GM21619 (cell line): ENCODE results near the gene INO80.

Source experiments
- ATAC-seq: cut with Tn5 transposase; IDR thresholded peaks from one replicate; pipeline ENCODE4 v1.9.1; 2021; ENCODE audit not compliant: unreplicated experiment

Gene INO80

DNA sequence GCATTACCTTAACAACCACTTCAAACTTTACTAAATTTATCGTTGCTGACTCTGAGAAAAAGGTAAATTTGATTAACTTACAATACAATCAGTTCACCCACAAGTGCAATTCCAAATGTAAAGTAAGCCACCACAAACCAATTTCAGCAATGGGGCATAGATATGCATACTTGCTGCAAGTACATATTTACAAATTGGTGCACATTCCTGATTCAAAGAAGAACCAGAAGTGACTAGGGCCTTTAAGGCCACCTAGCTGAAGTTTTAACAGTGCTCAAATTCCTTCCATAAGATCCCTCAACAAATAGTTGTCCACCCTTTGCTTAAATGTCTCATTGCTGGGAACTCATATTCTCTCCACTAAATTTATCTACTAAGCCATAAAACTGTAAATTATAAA lies 67.2 kb downstream of the INO80 start:
- no peak for ATAC-seq

DNA sequence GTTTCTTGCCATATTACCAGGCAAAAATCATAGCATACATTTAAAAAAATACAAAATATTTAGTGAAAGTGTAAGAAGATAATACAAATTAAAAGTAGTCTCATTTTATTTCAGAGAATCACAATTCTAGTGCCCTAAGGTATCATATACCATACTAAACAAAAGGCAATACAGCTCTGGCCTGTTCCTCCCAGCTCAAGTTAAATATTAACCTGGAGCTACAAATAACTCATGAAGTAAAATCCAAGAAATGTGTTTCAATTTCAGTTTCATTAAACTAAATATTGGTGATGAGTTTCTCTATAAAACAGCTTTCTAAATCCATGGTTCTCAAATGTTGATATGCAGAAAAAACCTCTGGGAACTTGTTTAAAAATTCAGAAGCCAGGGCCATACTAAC lies 67.7 kb downstream of the INO80 start:
- ATAC-seq: no peak

DNA sequence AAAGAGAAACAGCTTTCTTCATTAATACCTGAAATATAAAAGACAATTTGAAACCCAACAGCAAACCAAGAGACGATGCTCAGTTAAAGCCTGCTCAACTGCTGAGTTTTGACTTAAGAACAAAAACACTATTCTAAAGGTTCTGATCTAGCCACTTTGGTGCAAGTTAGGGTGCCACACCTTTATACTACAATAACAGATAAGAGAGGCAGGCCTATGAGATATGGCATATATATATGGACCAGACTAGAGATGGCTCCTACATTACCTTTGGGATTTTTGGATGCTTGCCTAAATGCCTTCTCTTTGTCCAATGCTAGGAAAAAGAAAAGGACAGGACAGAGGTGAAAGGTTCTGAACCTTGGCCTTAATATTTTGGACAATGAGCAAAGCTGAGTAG lies 68.6 kb downstream of the INO80 start:
- no peak for ATAC-seq

DNA sequence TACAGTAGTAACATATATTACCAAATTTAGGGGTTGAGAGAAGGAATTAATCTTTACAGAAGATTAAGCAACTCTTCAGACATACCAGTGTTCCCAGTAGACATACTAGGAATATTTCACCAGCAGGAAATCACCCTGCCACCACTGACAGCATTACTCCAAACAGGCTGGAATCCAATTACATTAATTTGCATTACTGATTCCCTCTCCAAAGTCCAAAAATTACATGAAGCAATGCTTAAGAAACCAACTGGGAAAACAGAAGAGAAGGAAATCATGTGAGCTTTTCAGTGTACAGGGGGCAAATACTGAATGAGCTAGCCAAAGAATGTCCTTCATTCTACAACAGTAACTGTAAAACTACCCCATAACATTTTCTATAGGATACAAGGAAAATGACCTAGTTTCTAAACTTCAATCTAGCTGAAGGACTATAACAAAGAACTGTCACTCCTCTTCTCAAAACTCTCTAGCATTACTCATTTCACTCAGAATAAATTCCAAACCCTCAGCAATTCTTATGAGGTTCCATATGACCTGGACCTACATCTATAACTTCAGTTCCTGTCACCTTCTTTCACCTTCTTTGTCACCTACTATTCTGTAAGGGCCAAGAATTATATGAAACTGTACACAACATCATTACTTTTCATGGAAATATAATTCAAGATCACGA lies 72.7 kb downstream of the INO80 start:
- ATAC-seq: no peak

DNA sequence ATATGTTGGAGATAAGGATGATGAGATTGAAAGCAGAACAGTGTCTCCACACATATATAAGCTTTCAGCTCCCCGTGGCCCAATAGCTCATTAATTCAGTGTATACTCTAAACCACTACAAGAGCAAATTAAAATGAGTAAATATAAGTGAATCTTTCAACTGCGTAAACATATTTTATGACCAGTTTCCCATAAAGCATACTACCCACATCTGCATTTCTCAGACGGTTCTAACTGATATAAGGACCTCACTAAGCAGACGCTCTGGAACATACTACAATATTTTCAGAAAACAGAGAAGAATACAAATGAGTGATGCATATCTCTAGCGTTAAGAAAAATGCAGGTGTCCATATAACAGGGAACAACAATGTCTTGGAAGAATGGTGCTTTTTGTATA lies 73.2 kb downstream of the INO80 start:
- no peak for ATAC-seq

DNA sequence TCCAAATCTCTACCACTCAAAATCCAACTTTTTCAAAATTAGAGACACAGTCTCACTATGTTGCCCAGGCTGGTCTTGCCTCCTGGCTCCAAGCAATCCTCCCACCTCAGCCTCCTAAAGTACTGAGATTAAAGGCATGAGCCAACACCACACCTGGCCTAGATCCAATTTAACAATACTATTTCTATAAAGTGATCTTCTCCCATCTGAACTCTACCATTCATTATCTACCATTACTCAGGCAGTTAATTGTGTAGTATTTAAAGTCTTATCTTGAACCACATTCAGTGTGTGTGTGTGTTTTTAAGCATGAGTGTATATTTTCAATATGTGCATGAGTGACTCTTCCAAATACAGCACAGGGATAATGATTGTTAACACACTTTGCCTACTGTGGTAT lies 77.0 kb downstream of the INO80 start:
- no peak for ATAC-seq

DNA sequence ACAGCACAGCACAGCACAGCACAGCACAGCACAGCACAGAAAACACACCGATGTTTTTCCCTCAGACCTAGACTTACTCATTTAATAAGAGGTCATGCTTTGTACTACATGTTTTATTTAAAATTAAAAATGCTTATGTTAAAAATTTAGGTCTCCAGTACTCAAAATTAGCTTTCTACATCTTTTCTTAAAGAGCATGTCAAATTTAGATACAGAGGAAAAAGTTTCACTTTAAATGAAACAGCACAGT lies 84.1 kb downstream of the INO80 start:
- no peak for ATAC-seq

DNA sequence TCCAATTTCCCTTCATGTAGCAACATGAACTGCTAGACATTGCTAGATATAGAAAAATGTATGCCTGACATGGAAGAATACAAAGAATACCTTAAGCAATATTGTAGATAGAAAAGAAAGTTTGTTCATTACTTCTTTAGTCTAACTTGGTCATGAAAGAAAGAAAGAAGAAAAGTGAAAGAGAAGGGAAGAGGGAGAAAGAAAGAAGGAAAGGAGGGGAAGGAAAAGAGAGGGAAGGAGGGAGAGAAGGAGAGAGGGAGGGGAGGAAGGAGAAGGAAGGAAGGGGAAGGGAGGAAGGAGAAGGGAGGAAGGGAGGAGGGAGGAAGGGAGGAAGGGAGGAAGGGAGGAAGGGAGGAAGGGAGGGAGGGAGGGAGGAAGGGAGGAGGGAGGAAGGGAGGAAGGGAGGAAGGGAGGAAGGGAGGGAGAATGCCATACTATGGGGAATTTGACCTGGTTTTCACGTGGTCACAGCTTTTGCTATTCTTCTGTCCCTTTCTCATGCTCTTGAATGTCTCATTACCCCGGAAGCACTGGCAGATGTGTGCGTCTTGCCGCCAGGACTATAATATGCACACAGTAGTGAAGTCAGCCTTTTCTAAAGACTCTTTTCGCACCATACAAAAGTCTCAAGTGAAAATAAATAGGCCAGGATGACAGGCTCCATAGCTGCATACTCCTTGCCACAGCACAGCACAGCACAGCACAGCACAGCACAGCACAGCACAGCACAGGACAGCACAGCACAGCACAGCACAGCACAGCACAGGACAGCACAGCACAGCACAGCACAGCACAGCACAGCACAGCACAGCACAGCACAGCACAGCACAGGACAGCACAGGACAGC lies 84.6 kb downstream of the INO80 start:
- no peak for ATAC-seq

DNA sequence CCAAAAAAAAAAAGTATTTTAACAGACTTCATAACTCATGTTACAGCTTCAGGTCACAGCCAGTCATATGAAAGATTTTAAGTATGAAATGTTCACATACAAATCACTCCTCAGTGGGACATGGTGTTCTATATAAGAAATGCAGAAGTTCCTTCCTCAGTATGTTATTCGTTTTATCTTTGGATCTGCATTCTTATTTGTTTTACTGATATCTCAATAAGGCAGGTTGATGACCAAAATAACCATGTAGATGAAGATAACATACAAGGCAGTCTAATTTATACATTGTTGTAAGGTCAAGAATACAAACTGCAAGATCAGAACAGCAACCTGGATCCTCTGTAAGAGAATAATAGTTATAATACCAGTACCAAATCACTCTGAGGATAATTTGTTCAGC lies 87.2 kb downstream of the INO80 start:
- no peak for ATAC-seq

DNA sequence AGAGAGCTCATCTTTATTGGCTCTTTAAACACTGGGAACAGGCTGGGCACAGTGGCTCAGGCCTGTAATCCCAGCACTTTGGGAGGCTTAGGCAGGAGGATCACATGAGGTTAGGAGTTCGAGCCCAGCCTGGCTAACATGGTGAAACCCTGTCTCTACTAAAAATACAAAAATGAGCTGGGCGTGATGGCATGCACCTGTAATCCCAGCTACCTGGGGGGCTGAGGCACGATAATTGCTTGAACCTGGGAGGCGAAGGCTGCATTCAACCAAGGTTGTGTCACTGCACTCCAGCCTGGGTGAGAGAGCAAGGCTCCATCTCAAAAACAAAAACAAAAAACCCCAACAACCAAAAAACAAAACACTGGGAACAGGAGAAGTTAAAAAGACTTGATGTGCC lies 90.7 kb downstream of the INO80 start:
- ATAC-seq: no peak

DNA sequence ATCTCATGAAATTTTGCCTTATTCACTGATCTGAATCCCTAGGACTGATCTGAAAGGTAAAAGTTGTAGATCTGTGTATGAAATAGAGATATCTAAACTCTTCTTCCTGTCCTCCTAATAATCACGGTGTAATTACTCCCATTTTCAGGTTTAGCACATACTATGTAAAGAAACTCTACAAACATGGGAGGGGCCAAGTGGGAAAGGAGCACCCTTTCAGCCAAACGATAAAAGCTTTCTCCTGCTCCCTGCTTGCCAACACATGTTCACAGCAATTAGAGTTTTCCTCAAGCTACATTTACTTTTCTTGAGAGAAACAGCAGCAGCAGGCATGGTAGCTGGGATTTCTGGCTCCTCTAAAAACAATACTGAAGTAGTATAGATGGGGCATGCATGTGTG lies 91.2 kb downstream of the INO80 start:
- ATAC-seq: no peak

DNA sequence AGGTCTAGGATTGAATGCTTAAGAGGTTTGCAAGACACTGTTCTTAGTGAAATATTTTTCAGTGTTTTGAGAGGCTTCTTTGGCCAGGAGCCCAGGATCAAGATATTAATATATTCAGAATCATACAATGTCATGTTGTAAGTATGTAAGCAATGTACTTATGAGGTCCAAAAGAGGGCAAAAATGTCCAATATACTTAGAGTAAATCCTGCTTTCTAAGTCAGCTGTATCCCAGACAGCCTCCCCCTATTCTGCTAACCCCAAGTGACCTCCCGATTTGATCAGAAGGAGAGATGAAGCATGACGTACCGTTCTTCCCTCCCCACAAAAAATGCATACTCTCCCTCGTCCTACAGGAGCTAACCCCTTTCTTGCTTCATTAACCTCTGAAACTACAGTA lies 91.9 kb downstream of the INO80 start:
- no peak for ATAC-seq

DNA sequence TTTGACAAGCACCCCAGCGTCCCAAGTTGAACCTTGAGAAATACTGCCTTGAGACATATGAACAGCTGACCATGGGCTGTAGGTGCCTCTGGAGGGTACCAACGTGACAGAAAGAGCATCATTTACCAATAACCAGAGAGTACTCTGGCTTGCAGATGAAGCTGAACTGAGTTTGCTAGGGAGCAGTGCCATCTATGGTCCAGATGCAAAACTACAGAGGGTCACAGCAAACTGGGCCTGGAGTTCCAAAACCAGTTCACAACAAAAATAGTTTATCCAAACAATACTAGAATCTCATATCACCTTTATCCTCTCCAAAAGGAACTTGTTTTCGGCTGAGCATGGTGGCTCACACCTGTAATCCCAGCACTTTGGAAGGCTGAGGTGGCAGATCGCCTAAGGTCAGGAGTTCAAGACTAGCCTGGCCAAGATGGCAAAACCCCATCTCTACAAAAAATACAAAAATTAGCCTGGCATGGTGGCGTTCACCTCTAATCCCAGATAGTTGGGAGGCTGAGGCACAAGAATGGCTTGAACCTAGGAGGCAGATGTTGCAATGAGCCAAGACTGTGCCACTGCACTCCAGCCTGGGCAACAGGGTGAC lies 93.5 kb downstream of the INO80 start:
- ATAC-seq: no peak

DNA sequence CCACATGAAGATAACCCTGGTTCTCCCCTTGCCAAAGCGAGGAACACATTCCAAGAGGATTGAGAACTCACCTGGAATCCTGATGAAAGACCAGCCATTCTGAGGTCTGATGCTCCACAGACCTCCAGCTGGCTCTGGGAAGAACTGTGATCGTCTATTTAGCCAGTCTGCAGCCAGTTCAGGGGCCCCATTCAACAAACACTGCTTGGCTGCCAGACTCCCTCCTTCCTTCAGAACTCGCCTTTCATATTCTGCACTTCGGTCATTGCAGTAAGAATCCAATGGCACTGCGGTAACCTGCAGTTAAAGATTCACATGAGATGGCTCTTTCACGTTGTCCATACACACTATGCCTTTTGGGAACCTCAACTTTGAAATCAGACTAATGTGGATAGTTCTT lies 95.3 kb downstream of the INO80 start:
- no peak for ATAC-seq

DNA sequence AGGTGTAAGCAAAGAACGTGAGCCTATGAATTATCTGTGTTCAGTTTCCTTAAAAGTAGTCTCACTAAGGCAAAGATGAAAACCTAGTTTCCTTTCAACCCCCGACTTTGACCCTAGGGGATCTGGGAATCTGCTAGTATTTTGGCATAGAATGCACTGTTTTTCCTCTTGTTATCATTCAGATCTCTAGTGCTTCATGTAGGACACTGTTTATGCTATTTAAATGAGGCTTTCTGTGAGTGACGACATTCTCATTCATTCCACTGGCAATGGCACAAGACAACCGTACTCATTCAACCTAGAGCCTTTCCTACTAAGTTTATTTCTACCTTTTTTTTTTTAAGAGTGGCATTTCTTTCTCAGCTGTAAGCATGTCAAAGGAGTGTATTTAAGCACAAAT lies 95.8 kb downstream of the INO80 start:
- ATAC-seq: no peak

DNA sequence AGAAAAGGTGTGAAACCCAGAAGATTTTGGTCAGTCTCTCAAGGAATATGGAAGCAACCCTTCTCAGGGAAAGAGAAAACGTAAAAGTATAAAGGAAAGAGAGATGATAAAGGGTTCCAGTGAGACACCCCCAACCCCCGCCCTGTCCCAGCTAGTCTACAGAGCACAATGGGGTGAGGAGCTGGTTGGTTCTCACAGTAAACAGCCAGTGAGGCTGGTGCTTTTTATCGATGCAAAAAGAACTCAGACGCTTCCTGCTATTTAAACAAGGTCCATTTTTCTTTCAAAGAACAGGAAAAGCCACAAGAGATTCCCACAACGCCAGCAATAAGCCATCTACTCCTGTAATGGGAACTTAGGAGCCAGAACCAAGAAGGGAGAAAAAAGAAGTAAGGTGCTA lies 96.9 kb downstream of the INO80 start:
- no peak for ATAC-seq

DNA sequence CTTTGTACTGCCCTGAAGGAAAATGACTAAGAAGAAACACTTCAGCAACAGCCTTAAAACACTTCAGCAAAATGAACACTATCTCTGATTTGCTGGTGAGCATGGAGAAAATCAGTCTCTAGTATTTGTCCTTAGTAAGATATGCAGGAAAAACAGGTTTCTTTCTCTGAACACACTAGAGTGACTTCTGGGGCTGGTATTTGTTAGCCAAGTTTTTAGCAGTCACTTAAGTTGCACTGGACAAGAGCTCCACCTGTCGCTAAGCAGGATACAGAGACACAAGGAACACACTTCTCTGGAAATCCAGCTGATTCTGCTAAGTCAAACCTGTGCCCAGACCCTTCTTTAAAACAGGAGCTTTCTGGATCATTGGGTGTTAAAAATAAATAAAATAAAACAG lies 97.5 kb downstream of the INO80 start:
- ATAC-seq: no peak

DNA sequence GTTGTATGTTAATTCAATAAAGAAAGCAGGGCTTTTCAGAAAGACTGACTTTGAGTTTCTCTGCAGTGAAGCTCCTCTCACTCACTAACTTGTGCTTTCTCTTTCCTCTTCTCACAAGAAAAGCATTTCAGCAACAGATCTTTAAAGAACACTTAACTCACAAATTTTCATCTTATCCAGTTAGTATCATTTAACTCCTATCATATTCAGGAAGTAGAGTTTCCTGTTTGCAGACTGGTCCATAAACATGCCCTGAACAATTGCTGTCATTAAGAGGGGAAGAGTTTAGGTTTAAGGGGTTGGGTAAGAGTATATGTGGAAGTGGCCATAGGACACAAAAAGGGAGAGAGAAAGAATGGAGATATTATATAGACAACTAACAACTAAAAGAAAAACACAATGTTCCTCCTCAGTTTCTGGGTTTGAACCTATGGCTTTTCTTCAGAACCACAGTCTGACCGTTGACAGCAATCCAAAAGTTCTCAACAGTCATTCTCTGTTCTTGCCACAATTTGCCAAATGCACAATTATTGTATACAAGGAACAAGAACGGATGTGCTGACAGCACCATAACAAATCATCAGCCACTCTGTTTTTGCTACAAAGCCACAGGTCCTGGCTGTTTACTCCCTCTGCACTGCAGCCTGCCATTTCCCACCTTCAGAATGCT lies 98.9 kb downstream of the INO80 start:
- ATAC-seq: no peak

DNA sequence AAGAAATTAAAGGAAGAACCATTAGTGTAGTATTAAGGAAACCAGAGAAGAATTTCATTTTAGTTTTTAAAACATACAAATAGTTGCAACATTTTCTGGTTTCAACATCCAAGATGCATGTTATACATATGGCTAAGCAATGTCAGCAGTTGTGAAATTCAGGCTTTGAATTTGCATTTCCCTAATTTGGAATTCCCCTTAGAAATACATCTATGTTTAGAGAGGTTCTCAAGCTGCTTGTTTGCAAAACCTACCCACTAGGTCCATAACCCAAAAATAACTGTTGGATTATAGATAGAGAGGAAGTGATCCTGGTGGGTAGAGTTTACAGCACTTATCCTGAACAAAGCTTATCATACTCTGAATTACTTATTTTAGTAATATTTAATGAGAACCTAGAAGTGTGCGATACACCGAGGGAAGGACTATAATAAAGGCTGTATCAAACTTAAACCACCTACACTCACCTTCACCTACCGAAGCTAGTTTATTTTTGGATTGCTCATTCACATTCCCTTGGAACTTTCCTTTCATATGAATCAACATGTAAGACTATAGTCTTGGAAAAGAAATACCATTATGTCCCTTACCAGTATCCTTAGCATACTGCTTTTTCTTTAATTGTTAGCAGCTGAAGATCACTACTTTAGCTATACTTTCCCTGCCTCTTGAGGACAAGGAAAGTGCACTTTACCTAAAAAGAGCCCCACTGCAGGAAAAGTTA lies 102.2 kb downstream of the INO80 start:
- no peak for ATAC-seq

DNA sequence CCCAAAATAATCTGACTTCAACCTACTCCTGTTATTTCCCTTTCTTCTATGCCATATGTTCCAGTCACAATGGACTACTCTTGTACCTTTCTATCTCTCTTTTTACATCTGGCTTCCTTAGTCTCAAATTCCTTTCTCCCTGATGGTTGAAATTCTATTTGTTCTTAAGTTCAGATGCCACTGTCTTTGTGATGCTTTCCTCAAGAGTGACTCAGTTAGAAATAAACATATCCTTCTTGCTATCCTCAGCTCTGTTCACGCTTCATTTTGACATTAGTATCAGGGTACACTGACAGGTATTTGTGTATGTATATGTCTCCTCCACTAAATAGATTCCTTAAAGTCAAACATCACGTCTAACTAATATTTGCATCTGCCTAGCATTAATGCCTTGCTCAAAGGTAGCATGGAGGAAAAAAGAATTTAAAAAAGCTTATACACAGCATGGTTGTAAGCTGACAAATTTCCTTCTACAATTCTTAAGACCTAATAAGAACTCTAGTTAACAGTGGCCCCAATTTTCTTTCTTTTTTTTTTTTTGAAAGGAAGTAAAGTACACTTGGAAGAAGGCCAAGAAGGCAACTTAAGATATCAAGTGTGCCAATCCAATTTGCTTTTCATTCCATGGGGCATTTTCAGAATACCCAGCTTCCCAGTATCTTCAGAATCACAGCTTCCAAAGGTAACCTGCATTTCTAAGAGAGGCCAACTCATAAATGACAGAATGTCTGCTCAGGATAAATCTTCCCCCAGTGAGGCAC lies 104.8 kb downstream of the INO80 start:
- no peak for ATAC-seq

DNA sequence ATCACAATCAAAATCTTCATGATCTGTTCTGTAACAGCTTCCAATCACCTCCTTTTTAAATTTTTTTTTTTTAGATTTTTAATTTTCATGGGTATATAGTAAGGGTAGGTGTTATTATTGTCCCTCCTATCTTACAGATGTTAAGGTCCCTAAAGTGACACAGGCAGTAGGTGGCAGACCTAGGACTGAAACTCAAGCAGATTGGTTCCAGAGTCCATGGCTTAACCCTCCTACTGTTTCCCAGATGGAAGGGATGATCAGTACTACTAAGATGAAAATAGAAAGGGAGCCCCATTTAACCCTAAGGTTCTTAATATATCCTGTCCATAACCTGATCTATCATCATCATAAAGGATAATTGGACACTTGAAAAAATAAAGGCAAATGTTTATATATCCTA lies 105.7 kb downstream of the INO80 start:
- no peak for ATAC-seq
